H9 (cell line): ENCODE data around the gene RFNG. TPM values are rescaled to one million over a fixed set of nuclear protein-coding genes. Genes with fewer than 3 reads are reported as not detected.

Source experiments
- DNase-seq: peaks from one replicate; pipeline ENCODE4 v3.0.0-alpha.2; 2017
- H2AFZ ChIP-seq: one replicate; pipeline ENCODE4 v1.6.1; 2013; ENCODE audit warnings: mild to moderate bottlenecking, low read length, control low read depth, moderate library complexity
- H2AK5ac ChIP-seq: 2 replicates; pipeline ENCODE4 v1.6.1; 2013; ENCODE audit warnings: low read length, control low read depth, mixed read lengths; ENCODE audit not compliant: insufficient read length
- H2BK120ac ChIP-seq: one replicate; pipeline ENCODE4 v1.6.1; 2013; ENCODE audit warnings: low read depth, mild to moderate bottlenecking, low read length, control low read depth, inconsistent platforms; ENCODE audit not compliant: poor library complexity, severe bottlenecking
- H2BK12ac ChIP-seq: 2 replicates; pipeline ENCODE4 v1.6.1; 2013; ENCODE audit warnings: low read length, control low read depth, mixed read lengths, low read depth; ENCODE audit not compliant: insufficient read length
- H2BK15ac ChIP-seq: 2 replicates; pipeline ENCODE4 v1.6.1; 2013; ENCODE audit warnings: low read depth, low read length, control low read depth
- H2BK20ac ChIP-seq: one replicate; pipeline ENCODE4 v1.6.1; 2013; ENCODE audit warnings: low read depth, mild to moderate bottlenecking, low read length, control low read depth, inconsistent platforms; ENCODE audit not compliant: poor library complexity, severe bottlenecking
- H2BK5ac ChIP-seq: 2 replicates; pipeline ENCODE4 v1.6.1; 2013; ENCODE audit warnings: low read length, control low read depth, mixed read lengths; ENCODE audit not compliant: insufficient read length
- H3K14ac ChIP-seq: 2 replicates; pipeline ENCODE4 v1.6.1; 2013; ENCODE audit warnings: low read length, control low read depth; ENCODE audit not compliant: insufficient read depth
- H3K18ac ChIP-seq: 2 replicates; pipeline ENCODE4 v1.6.1; 2013; ENCODE audit warnings: low read depth, mild to moderate bottlenecking, mixed read lengths, low read length, control low read depth; ENCODE audit not compliant: insufficient read length
- H3K23ac ChIP-seq: 2 replicates; pipeline ENCODE4 v1.6.1; 2013; ENCODE audit warnings: low read length, control low read depth, mixed read lengths, low read depth; ENCODE audit not compliant: insufficient read length
- H3K23me2 ChIP-seq: 2 replicates; pipeline ENCODE4 v1.6.1; 2013; ENCODE audit warnings: low read depth, mild to moderate bottlenecking, mixed read lengths, low read length, control low read depth; ENCODE audit not compliant: insufficient read length, poor library complexity, severe bottlenecking
- H3K27ac ChIP-seq: 2 replicates; pipeline ENCODE4 v1.5.1; 2013; ENCODE audit warnings: low read length, control low read depth, mixed read lengths, low read depth; ENCODE audit not compliant: insufficient read length
- H3K27me3 ChIP-seq: 2 replicates; pipeline ENCODE4 v1.6.1; 2013; ENCODE audit warnings: low read length, control low read depth, inconsistent platforms; ENCODE audit not compliant: insufficient read depth
- H3K4ac ChIP-seq: 2 replicates; pipeline ENCODE4 v1.6.1; 2013; ENCODE audit warnings: low read depth, mild to moderate bottlenecking, control low read depth, inconsistent platforms, low read length, moderate library complexity
- H3K4me1 ChIP-seq: 2 replicates; pipeline ENCODE4 v1.6.1; 2013; ENCODE audit warnings: low read length, control low read depth, inconsistent platforms; ENCODE audit not compliant: insufficient read depth
- H3K4me2 ChIP-seq: 2 replicates; pipeline ENCODE4 v1.6.1; 2013; ENCODE audit warnings: low read length, control low read depth, mixed read lengths; ENCODE audit not compliant: insufficient read length, insufficient read depth
- H3K56ac ChIP-seq: 2 replicates; pipeline ENCODE4 v1.6.1; 2013; ENCODE audit warnings: low read depth, mild to moderate bottlenecking, mixed read lengths, low read length, control low read depth; ENCODE audit not compliant: insufficient read length
- H3K79me1 ChIP-seq: 2 replicates; pipeline ENCODE4 v1.6.1; 2013; ENCODE audit warnings: low read depth, mild to moderate bottlenecking, moderate library complexity, low read length, control low read depth, inconsistent platforms; ENCODE audit not compliant: insufficient read depth, poor library complexity, severe bottlenecking
- H3K79me2 ChIP-seq: 2 replicates; pipeline ENCODE4 v1.6.1; 2013; ENCODE audit warnings: low read length, control low read depth, inconsistent platforms; ENCODE audit not compliant: insufficient read depth
- H3K9ac ChIP-seq: 2 replicates; pipeline ENCODE4 v1.6.1; 2013; ENCODE audit warnings: low read length, control low read depth, mixed read lengths; ENCODE audit not compliant: insufficient read length; ENCODE audit errors: extremely low read depth
- H3K9me3 ChIP-seq: one replicate; pipeline ENCODE4 v1.6.1; 2013; ENCODE audit warnings: low read depth, low read length, inconsistent platforms; ENCODE audit not compliant: control insufficient read depth
- H3T11ph ChIP-seq: one replicate; pipeline ENCODE4 v1.6.1; 2013; ENCODE audit warnings: mild to moderate bottlenecking, low read length, control low read depth, inconsistent platforms
- H4K20me1 ChIP-seq: one replicate; pipeline ENCODE4 v1.6.1; 2013; ENCODE audit not compliant: control insufficient read depth, insufficient read length, insufficient read depth
- H4K5ac ChIP-seq: 2 replicates; pipeline ENCODE4 v1.6.1; 2013; ENCODE audit warnings: low read depth, mild to moderate bottlenecking, mixed read lengths, low read length, control low read depth; ENCODE audit not compliant: insufficient read length
- H4K8ac ChIP-seq: replicated peaks from 2 replicates; pipeline ENCODE4 v1.6.1; 2013; ENCODE audit warnings: low read length, control low read depth, mixed read lengths, low read depth; ENCODE audit not compliant: insufficient read length
- H4K91ac ChIP-seq: 2 replicates; pipeline ENCODE4 v1.6.1; 2013; ENCODE audit warnings: low read depth, mild to moderate bottlenecking, moderate library complexity, mixed read lengths, low read length, control low read depth; ENCODE audit not compliant: insufficient read length
- H3K27ac Mint-ChIP-seq, 3 experiments: 2 replicates in 2 of 3; 3 replicates in 1 of 3; pipeline ENCODE4 v1.8.0; 2020 to 2021; ENCODE audit warnings: mixed read lengths in 3 of 3, mild to moderate bottlenecking in 1 of 3, moderate library complexity in 1 of 3
- H3K27me3 Mint-ChIP-seq: 2 replicates; pipeline ENCODE4 v1.8.0; 2021; ENCODE audit warnings: low read depth, mild to moderate bottlenecking, moderate library complexity, mixed read lengths
- H3K36me3 Mint-ChIP-seq, 3 experiments: 2 replicates in 2 of 3; 3 replicates in 1 of 3; pipeline ENCODE4 v1.8.0; 2020 to 2021; ENCODE audit warnings: low read depth in 3 of 3, mixed read lengths in 3 of 3; ENCODE audit not compliant: insufficient read depth in 1 of 3
- H3K4me1 Mint-ChIP-seq, 2 experiments: 2 replicates each; pipeline ENCODE4 v1.8.0; 2020; ENCODE audit warnings: mixed read lengths in 2 of 2
- H3K4me3 Mint-ChIP-seq, 2 experiments: 2 replicates in 1 of 2; 3 replicates in 1 of 2; pipeline ENCODE4 v1.8.0; 2020 to 2021; ENCODE audit warnings: mild to moderate bottlenecking in 2 of 2, mixed read lengths in 2 of 2, moderate library complexity in 1 of 2
- H3K9me3 Mint-ChIP-seq, 2 experiments: 2 replicates in 1 of 2; 3 replicates in 1 of 2; pipeline ENCODE4 v1.8.0; 2020; ENCODE audit warnings: mild to moderate bottlenecking in 2 of 2, mixed read lengths in 2 of 2, moderate library complexity in 1 of 2
- WGBS: extraction: QIAGEN DNeasy Blood & Tissue Kit; methylation state at CpG from one replicate; pipeline ENCODE4 v1.1.7; 2013; ENCODE audit warnings: missing lambda C conversion rate, low lambda C conversion rate, mixed read lengths; ENCODE audit not compliant: insufficient read length; ENCODE audit errors: extremely low coverage; 5-methylcytosine and 5-hydroxymethylcytosine counted together
- total RNA-seq: library from RNA; stranded (reverse); gene quantifications from 2 replicates; pipeline ENCODE4 v1.2.1, GENCODE V29; 2021
- TF ChIP-seq, protein P1 (sequence below): fragments of 200-600 bp; sonication (generic); conservative IDR thresholded peaks from 3 replicates; pipeline ENCODE4 v1.8.0; 2021; ENCODE audit warnings: antibody characterized with exemption, mild to moderate bottlenecking

The RFNG gene
- total RNA-seq, 1 experiment from 2014 or later: 34.0 TPM

DNA sequence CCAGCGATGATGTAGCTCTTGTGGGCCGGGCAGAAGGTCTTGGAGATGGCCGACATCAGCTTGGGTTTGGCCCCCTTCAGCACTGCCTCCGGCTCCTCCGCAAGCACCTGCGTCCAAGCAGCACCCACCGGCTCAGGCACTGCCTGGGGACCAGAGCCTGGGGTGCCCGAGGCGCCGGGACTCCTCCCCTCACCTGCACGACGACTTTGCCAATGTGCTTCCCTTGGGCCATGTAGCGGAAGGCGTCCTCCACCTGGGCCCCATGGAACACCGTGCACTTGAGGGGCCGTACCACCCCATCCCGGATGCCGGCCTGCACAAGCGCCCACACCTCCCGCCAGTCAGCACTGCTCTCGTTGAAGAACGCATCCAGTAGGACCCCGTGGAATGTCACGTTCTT is 31.4 kb upstream of the RFNG start:
- Histone ChIP-seq H4K8ac (no peak overlapping the region), H3K23me2 (no peaks in the 10 kb centered on the region), H2BK120ac (no peak overlapping the region)

More for the DNA sequence above, 31.4 kb upstream of the RFNG start:
- Mint-ChIP-seq H3K27ac (no peak overlapping the region), H3K9me3 (no peaks in the 10 kb centered on the region), H3K4me3 (no peak overlapping the region), H3K27me3 (no peaks in the 10 kb centered on the region), H3K36me3 (peaks cover 24 to 78% (median 66%) of the 10 kb centered on the region in 3 experiments; a peak in 6 of 7 replicates), H3K4me1 (no peaks in the 10 kb centered on the region; a peak in 1 of 4 replicates)
- H3K23ac ChIP-seq: no peak overlapping the region
- H3K4me1 ChIP-seq: no peaks in the 10 kb centered on the region
- no peak overlapping the region for H3T11ph ChIP-seq
- no peak overlapping the region for H3K4me2 ChIP-seq
- H2BK5ac ChIP-seq: no peak overlapping the region
- H3K27me3 ChIP-seq: no peaks in the 10 kb centered on the region
- TF ChIP-seq, protein P1, sequence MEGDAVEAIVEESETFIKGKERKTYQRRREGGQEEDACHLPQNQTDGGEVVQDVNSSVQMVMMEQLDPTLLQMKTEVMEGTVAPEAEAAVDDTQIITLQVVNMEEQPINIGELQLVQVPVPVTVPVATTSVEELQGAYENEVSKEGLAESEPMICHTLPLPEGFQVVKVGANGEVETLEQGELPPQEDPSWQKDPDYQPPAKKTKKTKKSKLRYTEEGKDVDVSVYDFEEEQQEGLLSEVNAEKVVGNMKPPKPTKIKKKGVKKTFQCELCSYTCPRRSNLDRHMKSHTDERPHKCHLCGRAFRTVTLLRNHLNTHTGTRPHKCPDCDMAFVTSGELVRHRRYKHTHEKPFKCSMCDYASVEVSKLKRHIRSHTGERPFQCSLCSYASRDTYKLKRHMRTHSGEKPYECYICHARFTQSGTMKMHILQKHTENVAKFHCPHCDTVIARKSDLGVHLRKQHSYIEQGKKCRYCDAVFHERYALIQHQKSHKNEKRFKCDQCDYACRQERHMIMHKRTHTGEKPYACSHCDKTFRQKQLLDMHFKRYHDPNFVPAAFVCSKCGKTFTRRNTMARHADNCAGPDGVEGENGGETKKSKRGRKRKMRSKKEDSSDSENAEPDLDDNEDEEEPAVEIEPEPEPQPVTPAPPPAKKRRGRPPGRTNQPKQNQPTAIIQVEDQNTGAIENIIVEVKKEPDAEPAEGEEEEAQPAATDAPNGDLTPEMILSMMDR: no peak
- no peak overlapping the region for H3K9ac ChIP-seq
- no peaks in the 10 kb centered on the region for H3K79me1 ChIP-seq
- H3K9me3 ChIP-seq: no peaks in the 10 kb centered on the region
- no peak overlapping the region for H2BK20ac ChIP-seq
- H4K5ac ChIP-seq: no peak overlapping the region
- no peak overlapping the region for H3K56ac ChIP-seq
- WGBS: no CpG with 5 or more reads among the region's 24 CpGs
- H3K14ac ChIP-seq: no peak overlapping the region
- no peak overlapping the region for H2BK15ac ChIP-seq
- H2BK12ac ChIP-seq: no peak overlapping the region
- no peak for DNase-seq
- H2AK5ac ChIP-seq: no peak overlapping the region
- H4K20me1 ChIP-seq: no peaks in the 10 kb centered on the region
- no peak overlapping the region for H3K4ac ChIP-seq
- no peaks in the 10 kb centered on the region for H3K79me2 ChIP-seq
- no peak overlapping the region for H3K27ac ChIP-seq
- H3K18ac ChIP-seq: no peak overlapping the region
- H2AFZ ChIP-seq: no peak overlapping the region
- no peak overlapping the region for H4K91ac ChIP-seq
